NCI-H1092 treated with DMSO at 0.1 percent for 48 hours (cell line): Measurements from ENCODE around the gene LRMDA.

Experiments
- DNase-seq: peaks from one replicate; lab custom pipeline; 2025; lab: John Stamatoyannopoulos, UW

LRMDA gene

GRCh38 chr10:76031099-76031498 lies 599.7 kb downstream of the LRMDA start:
- DNase-seq: no peak

- DNase-seq: no peak
Observed at GRCh38 chr10:76031769-76032699, 600.6 kb downstream of the LRMDA start.

- no peak for DNase-seq
Observed at GRCh38 chr10:76032700-76033039, 601.2 kb downstream of the LRMDA start.

- no peak for DNase-seq
Observed at GRCh38 chr10:76033457-76034196, 602.2 kb downstream of the LRMDA start.

- DNase-seq: peak; percentile 47
Observed at GRCh38 chr10:76034353-76035205, 603.2 kb downstream of the LRMDA start.

GRCh38 chr10:76035206-76036110 lies 604.0 kb downstream of the LRMDA start:
- no peak for DNase-seq

GRCh38 chr10:76036111-76036940 lies 604.9 kb downstream of the LRMDA start:
- DNase-seq: peak; percentile 3

GRCh38 chr10:76036962-76037361 lies 605.5 kb downstream of the LRMDA start:
- no peak for DNase-seq

- DNase-seq: no peak
Observed at GRCh38 chr10:76037531-76038155, 606.2 kb downstream of the LRMDA start.

GRCh38 chr10:76038696-76039095 lies 607.3 kb downstream of the LRMDA start:
- DNase-seq: no peak

- no peak for DNase-seq
Observed at GRCh38 chr10:76040107-76040829, 608.8 kb downstream of the LRMDA start.

GRCh38 chr10:76040830-76041220 lies 609.4 kb downstream of the LRMDA start:
- DNase-seq: no peak

- DNase-seq: no peak
Observed at GRCh38 chr10:76041551-76041950, 610.1 kb downstream of the LRMDA start.

GRCh38 chr10:76043261-76043660 lies 611.8 kb downstream of the LRMDA start:
- no peak for DNase-seq

GRCh38 chr10:76044751-76045150 lies 613.3 kb downstream of the LRMDA start:
- DNase-seq: no peak

GRCh38 chr10:76045174-76045573 lies 613.8 kb downstream of the LRMDA start:
- no peak for DNase-seq

- no peak for DNase-seq
Observed at GRCh38 chr10:76047521-76047920, 616.1 kb downstream of the LRMDA start.

- no peak for DNase-seq
Observed at GRCh38 chr10:76049581-76050290, 618.3 kb downstream of the LRMDA start.

GRCh38 chr10:76050291-76050625 lies 618.8 kb downstream of the LRMDA start:
- DNase-seq: no peak
